Dermis microvascular lymphatic vessel endothelial cell (primary cell): Measurements from ENCODE around the gene SPATA13. TPM values are rescaled to one million over a fixed set of nuclear protein-coding genes. Genes with fewer than 3 reads are reported as not detected.

Experiments used
- DNase-seq, 2 donors: peaks; one replicate each; pipeline versions ENCODE4 v3.0.0 to v3.0.0-alpha.2; 2010; ENCODE audit warnings: low read depth in 2 of 2
- total RNA-seq: library from RNA; depleted of rRNA; stranded (reverse); fragments of >200 nt; gene quantifications from 2 replicates; pipeline ENCODE4 v1.2.1, GENCODE V29; 2014

SPATA13 gene
- total RNA-seq, 1 donor from 2014 or later = 2.1 TPM

GRCh38 chr13:24355103-24355502 is 194.6 kb downstream of the SPATA13 start:
- DNase-seq = no peak

DNA sequence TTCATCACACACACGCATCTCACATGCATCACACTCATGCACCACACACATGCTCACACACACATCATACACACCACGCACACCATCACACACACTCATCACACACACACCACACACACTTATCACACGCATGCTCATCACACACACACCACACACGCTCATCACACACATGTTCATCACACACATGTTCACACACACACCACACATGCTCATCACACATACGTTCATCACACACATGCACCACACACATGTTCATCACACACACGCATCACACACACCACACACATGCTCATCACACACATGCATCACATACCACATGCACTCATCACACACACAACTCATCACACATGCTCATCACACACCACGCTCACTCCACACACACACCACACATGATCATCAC is 195.8 kb downstream of the SPATA13 start:
- no peak for DNase-seq

Other genes starting within 250 kb of the SPATA13 start
- gene C1QTNF9, start 148.9 kb downstream of the SPATA13 start, total RNA-seq = not detected in 2 replicates